Measurements from ENCODE around the gene XRCC2. TPM values are rescaled to one million over a fixed set of nuclear protein-coding genes. Genes with fewer than 3 reads are reported as not detected.

The XRCC2 gene
- polyA plus RNA-seq, 1 of the 3 experiments (the other 2 are of a cell fraction) = 3.1 TPM

Small RNAs within 50 kb of the gene (small RNA-seq; reads per million reads assigned to genes)
- 0 reads per million in 7 experiments for gene RF00568

Other genes with a start within 250 kb of the XRCC2 start
- gene KMT2C, start 240.1 kb downstream of the XRCC2 start, polyA plus RNA-seq (2012; rRNA removed) = 8.0 and 9.7 TPM in 2 replicates
- gene ACTR3B, start 83.6 kb upstream of the XRCC2 start, polyA plus RNA-seq (2012; rRNA removed) = 22.3 and 22.9 TPM in 2 replicates

Measured in SK-N-SH (cell line).